GM12872 (cell line): ENCODE data around the gene LRRC1.

ENCODE experiments used
- TF ChIP-seq, protein P1 (sequence below): IDR thresholded peaks from 3 replicates; pipeline ENCODE4 v1.5.1; 2011; ENCODE audit warnings: low read depth, mild to moderate bottlenecking, low read length, moderate library complexity; ENCODE audit not compliant: insufficient read depth

LRRC1 gene

DNA sequence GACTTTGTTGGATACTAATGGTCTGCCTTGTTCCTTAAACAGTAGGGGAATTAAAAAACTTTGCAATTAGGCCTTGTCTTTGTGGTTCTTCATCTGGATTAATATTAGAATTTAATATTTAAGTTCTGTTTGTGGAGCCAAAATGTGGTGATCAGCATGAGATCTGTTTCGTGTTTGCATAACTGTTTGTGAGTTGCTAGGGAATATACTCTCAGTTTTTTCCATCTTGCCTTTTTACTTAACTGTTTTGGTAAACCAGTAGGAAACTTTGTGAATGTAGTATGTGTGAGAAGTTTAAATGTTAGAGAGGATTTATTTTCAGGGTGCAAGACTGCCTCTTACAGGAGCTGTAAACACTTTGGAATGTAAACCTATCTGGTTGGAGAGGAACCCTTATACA lies 35.6 kb downstream of the LRRC1 start:
- TF ChIP-seq, protein P1, sequence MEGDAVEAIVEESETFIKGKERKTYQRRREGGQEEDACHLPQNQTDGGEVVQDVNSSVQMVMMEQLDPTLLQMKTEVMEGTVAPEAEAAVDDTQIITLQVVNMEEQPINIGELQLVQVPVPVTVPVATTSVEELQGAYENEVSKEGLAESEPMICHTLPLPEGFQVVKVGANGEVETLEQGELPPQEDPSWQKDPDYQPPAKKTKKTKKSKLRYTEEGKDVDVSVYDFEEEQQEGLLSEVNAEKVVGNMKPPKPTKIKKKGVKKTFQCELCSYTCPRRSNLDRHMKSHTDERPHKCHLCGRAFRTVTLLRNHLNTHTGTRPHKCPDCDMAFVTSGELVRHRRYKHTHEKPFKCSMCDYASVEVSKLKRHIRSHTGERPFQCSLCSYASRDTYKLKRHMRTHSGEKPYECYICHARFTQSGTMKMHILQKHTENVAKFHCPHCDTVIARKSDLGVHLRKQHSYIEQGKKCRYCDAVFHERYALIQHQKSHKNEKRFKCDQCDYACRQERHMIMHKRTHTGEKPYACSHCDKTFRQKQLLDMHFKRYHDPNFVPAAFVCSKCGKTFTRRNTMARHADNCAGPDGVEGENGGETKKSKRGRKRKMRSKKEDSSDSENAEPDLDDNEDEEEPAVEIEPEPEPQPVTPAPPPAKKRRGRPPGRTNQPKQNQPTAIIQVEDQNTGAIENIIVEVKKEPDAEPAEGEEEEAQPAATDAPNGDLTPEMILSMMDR = no peak

- TF ChIP-seq, protein P1 = no peak
Observed at GRCh38 chr6:53831081-53831869, 36.5 kb downstream of the LRRC1 start.

- TF ChIP-seq, protein P1 = no peak
Observed at GRCh38 chr6:53831936-53832660, 37.3 kb downstream of the LRRC1 start.

DNA sequence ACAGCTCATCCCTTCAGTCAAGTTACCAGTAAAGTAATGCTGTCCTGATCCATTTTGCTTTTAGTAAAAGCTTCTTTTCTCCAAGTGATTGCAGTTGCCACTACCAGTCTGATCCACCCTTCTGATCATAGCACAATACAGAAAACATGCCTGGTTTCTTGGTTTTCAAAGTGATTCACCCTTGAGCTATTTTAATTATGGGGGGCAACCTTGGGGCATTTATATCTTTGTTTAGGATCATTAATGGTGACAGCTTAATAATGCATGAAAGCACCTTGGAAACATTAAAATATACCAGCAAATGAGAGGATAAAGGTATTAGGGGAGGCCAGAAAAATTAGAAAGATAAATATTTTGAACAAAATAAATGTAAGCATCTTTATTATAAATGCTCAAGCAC lies 38.4 kb downstream of the LRRC1 start:
- TF ChIP-seq, protein P1 = no peak

- TF ChIP-seq, protein P1 = no peak
Observed at GRCh38 chr6:53834132-53834531, 39.3 kb downstream of the LRRC1 start.

GRCh38 chr6:53837865-53838769 lies 43.3 kb downstream of the LRRC1 start:
- TF ChIP-seq, protein P1 = no peak

DNA sequence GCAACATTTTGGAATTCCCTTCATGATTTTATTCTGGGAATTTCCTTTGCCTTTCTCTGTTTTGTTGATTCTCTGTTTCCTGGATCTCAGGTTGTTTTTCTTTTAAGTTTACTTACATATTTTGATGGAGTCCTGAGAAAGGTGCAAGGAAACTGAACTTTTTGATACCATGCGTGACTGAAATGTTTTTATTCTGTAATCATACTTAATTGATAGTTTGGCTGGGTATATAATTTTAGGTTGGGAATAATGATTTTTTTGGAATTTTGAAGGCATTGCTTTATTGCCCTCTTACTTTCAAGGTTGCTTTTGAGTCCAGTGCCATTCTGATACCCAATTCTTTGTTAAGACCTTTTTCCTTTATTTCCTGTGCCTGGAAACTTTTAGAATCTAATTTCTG lies 45.2 kb downstream of the LRRC1 start:
- TF ChIP-seq, protein P1 = no peak
